ENCODE measurements around the gene ACSM2A. TPM values are rescaled to one million over a fixed set of nuclear protein-coding genes. Genes with fewer than 3 reads are reported as not detected.
"Not testable (repeated sequence)": the region's sequence is repeated elsewhere in the genome, so short reads cannot be mapped to it uniquely, and the experiment has no call there.

The ACSM2A gene
- polyA plus RNA-seq, result 0.30 TPM
- long read RNA-seq, donor 1, result 0 reads
- long read RNA-seq, donor 2, result 0 reads
- long read RNA-seq, donor 3, result 0 reads
- long read RNA-seq, donor 4, result 0 reads
- long read RNA-seq, donor 5, result 0 reads
- long read RNA-seq, donor 6, result 0 reads
- long read RNA-seq, donor 7, result 0 reads
- long read RNA-seq, donor 8, result 0 reads
- long read RNA-seq, donor 9, result 0 reads
- long read RNA-seq, donor 10, result 0 reads
- long read RNA-seq, donor 11, result 0 reads

GRCh38 chr16:20451364-20451763, at the start of gene ACSM2A:
TSS of gene ACSM2A (plus strand) at chr16:20451521. CDS start at chr16:20460115, 8,594 bp downstream.
- not testable (repeated sequence) for H3K36me3 ChIP-seq (ENCODE audit: control insufficient read depth, insufficient read depth, low read length); H3K9me3 ChIP-seq (ENCODE audit: control insufficient read depth, low read depth, low read length); H3K4me3 ChIP-seq (ENCODE audit: low read length); H3K27me3 ChIP-seq (ENCODE audit: control insufficient read depth, insufficient read depth, low read length); H3K4me1 ChIP-seq (ENCODE audit: control insufficient read depth, insufficient read depth, low read length); H3K27ac ChIP-seq (ENCODE audit: low read length); DNase-seq
- no CpG with 5 or more reads among the region's 1 CpG for WGBS (ENCODE audit: insufficient coverage, low lambda C conversion rate)

- no CpG with 5 or more reads among the region's 2 CpGs for WGBS (ENCODE audit: insufficient coverage, low lambda C conversion rate)
- no peak overlapping the region for H3K27ac ChIP-seq (ENCODE audit: low read length)
- no peaks in the 10 kb centered on the region for H3K9me3 ChIP-seq (ENCODE audit: control insufficient read depth, low read depth, low read length)
- H3K36me3 ChIP-seq (ENCODE audit: control insufficient read depth, insufficient read depth, low read length), result no peaks in the 10 kb centered on the region
- H3K4me3 ChIP-seq (ENCODE audit: low read length), result no peak overlapping the region
- no peaks in the 10 kb centered on the region for H3K27me3 ChIP-seq (ENCODE audit: control insufficient read depth, insufficient read depth, low read length)
- H3K4me1 ChIP-seq (ENCODE audit: control insufficient read depth, insufficient read depth, low read length), result peaks cover 7% of the 10 kb centered on the region
- no peak for DNase-seq
These were observed 48.7 kb upstream of the ACSM2A start for GRCh38 chr16:20402651-20403050.

- Histone ChIP-seq H3K4me3 (ENCODE audit: low read length) (no peak within 1 kb of the TSS), H3K9me3 (ENCODE audit: control insufficient read depth, low read depth, low read length) (no peaks in the 10 kb centered on the region), H3K36me3 (ENCODE audit: control insufficient read depth, insufficient read depth, low read length) (no peaks in the 10 kb centered on the region), H3K4me1 (ENCODE audit: control insufficient read depth, insufficient read depth, low read length) (peaks cover 4% of the 10 kb centered on the region), H3K27me3 (ENCODE audit: control insufficient read depth, insufficient read depth, low read length) (no peaks in the 10 kb centered on the region), H3K27ac (ENCODE audit: low read length) (no peak within 1 kb of the TSS)
- WGBS (ENCODE audit: insufficient coverage, low lambda C conversion rate), result no CpG with 5 or more reads among the region's 2 CpGs
- DNase-seq, result no peak
These were observed 46.7 kb upstream of the ACSM2A start, which contains the start of gene PDILT for GRCh38 chr16:20404637-20405036. TSS of gene PDILT (minus strand) at chr16:20404737. CDS start at chr16:20399300, 5,437 bp downstream.

- H3K4me1 ChIP-seq (ENCODE audit: control insufficient read depth, insufficient read depth, low read length), result no peaks in the 10 kb centered on the region
- H3K9me3 ChIP-seq (ENCODE audit: control insufficient read depth, low read depth, low read length), result no peaks in the 10 kb centered on the region
- no peaks in the 10 kb centered on the region for H3K27me3 ChIP-seq (ENCODE audit: control insufficient read depth, insufficient read depth, low read length)
- 67% methylated on average over 1 of the region's 6 CpGs for WGBS (ENCODE audit: insufficient coverage, low lambda C conversion rate)
- DNase-seq, result no peak
- H3K27ac ChIP-seq (ENCODE audit: low read length), result no peak within 1 kb of the TSS
- H3K36me3 ChIP-seq (ENCODE audit: control insufficient read depth, insufficient read depth, low read length), result no peaks in the 10 kb centered on the region
- no peak within 1 kb of the TSS for H3K4me3 ChIP-seq (ENCODE audit: low read length)
These were observed 41.8 kb upstream of the ACSM2A start, which contains the start of gene ACSM5 for GRCh38 chr16:20409398-20410120. TSS of gene ACSM5 (plus strand) at chr16:20409534. CDS start at chr16:20411485, 1,951 bp downstream.

GRCh38 chr16:20410121-20410723, 41.1 kb upstream of the ACSM2A start:
- WGBS (ENCODE audit: insufficient coverage, low lambda C conversion rate), result 86% methylated on average over 1 of the region's 6 CpGs
- H3K27ac ChIP-seq (ENCODE audit: low read length), result no peak overlapping the region
- H3K27me3 ChIP-seq (ENCODE audit: control insufficient read depth, insufficient read depth, low read length), result no peaks in the 10 kb centered on the region
- H3K4me3 ChIP-seq (ENCODE audit: low read length), result no peak overlapping the region
- no peaks in the 10 kb centered on the region for H3K36me3 ChIP-seq (ENCODE audit: control insufficient read depth, insufficient read depth, low read length)
- no peaks in the 10 kb centered on the region for H3K4me1 ChIP-seq (ENCODE audit: control insufficient read depth, insufficient read depth, low read length)
- H3K9me3 ChIP-seq (ENCODE audit: control insufficient read depth, low read depth, low read length), result no peaks in the 10 kb centered on the region
- peak in 1 of 2 donors; percentile 30 for DNase-seq

- no peak for DNase-seq
- WGBS (ENCODE audit: insufficient coverage, low lambda C conversion rate), result no CpG with 5 or more reads among the region's 2 CpGs
- Histone ChIP-seq H3K9me3 (ENCODE audit: control insufficient read depth, low read depth, low read length) (no peaks in the 10 kb centered on the region), H3K36me3 (ENCODE audit: control insufficient read depth, insufficient read depth, low read length) (no peaks in the 10 kb centered on the region), H3K4me3 (ENCODE audit: low read length) (no peak overlapping the region), H3K4me1 (ENCODE audit: control insufficient read depth, insufficient read depth, low read length) (no peaks in the 10 kb centered on the region), H3K27me3 (ENCODE audit: control insufficient read depth, insufficient read depth, low read length) (no peaks in the 10 kb centered on the region), H3K27ac (ENCODE audit: low read length) (no peak overlapping the region)
These were observed 40.3 kb upstream of the ACSM2A start for GRCh38 chr16:20411055-20411454.

GRCh38 chr16:20415541-20415940, 35.8 kb upstream of the ACSM2A start:
- Histone ChIP-seq H3K9me3 (ENCODE audit: control insufficient read depth, low read depth, low read length) (no peaks in the 10 kb centered on the region), H3K27ac (ENCODE audit: low read length) (no peak overlapping the region), H3K36me3 (ENCODE audit: control insufficient read depth, insufficient read depth, low read length) (no peaks in the 10 kb centered on the region), H3K27me3 (ENCODE audit: control insufficient read depth, insufficient read depth, low read length) (no peaks in the 10 kb centered on the region), H3K4me1 (ENCODE audit: control insufficient read depth, insufficient read depth, low read length) (no peaks in the 10 kb centered on the region), H3K4me3 (ENCODE audit: low read length) (no peak overlapping the region)
- no peak for DNase-seq
- WGBS (ENCODE audit: insufficient coverage, low lambda C conversion rate), result 100% methylated on average over 1 of the region's 1 CpG

GRCh38 chr16:20419093-20419492, 32.2 kb upstream of the ACSM2A start:
- WGBS (ENCODE audit: insufficient coverage, low lambda C conversion rate), result no CpG with 5 or more reads among the region's 8 CpGs
- not testable (repeated sequence) for H3K27ac ChIP-seq (ENCODE audit: low read length); DNase-seq; H3K9me3 ChIP-seq (ENCODE audit: control insufficient read depth, low read depth, low read length); H3K27me3 ChIP-seq (ENCODE audit: control insufficient read depth, insufficient read depth, low read length); H3K4me1 ChIP-seq (ENCODE audit: control insufficient read depth, insufficient read depth, low read length); H3K36me3 ChIP-seq (ENCODE audit: control insufficient read depth, insufficient read depth, low read length); H3K4me3 ChIP-seq (ENCODE audit: low read length)

- WGBS (ENCODE audit: insufficient coverage, low lambda C conversion rate), result no CpG with 5 or more reads among the region's 2 CpGs
- DNase-seq; H3K27ac ChIP-seq (ENCODE audit: low read length); H3K4me3 ChIP-seq (ENCODE audit: low read length); H3K36me3 ChIP-seq (ENCODE audit: control insufficient read depth, insufficient read depth, low read length); H3K9me3 ChIP-seq (ENCODE audit: control insufficient read depth, low read depth, low read length); H3K27me3 ChIP-seq (ENCODE audit: control insufficient read depth, insufficient read depth, low read length): not testable (repeated sequence)
- H3K4me1 ChIP-seq (ENCODE audit: control insufficient read depth, insufficient read depth, low read length), result peaks cover 14% of the 10 kb centered on the region
These were observed 29.6 kb upstream of the ACSM2A start for GRCh38 chr16:20421748-20422147.

- peaks cover 14% of the 10 kb centered on the region for H3K4me1 ChIP-seq (ENCODE audit: control insufficient read depth, insufficient read depth, low read length)
- no CpG with 5 or more reads among the region's 5 CpGs for WGBS (ENCODE audit: insufficient coverage, low lambda C conversion rate)
- not testable (repeated sequence) for H3K36me3 ChIP-seq (ENCODE audit: control insufficient read depth, insufficient read depth, low read length); H3K27me3 ChIP-seq (ENCODE audit: control insufficient read depth, insufficient read depth, low read length); H3K9me3 ChIP-seq (ENCODE audit: control insufficient read depth, low read depth, low read length); H3K27ac ChIP-seq (ENCODE audit: low read length); DNase-seq; H3K4me3 ChIP-seq (ENCODE audit: low read length)
These were observed 27.6 kb upstream of the ACSM2A start for GRCh38 chr16:20423772-20424128.

Data from large intestine (tissue), 12 donors.